ENCODE results near the gene IDH3B.

IDH3B gene

DNA sequence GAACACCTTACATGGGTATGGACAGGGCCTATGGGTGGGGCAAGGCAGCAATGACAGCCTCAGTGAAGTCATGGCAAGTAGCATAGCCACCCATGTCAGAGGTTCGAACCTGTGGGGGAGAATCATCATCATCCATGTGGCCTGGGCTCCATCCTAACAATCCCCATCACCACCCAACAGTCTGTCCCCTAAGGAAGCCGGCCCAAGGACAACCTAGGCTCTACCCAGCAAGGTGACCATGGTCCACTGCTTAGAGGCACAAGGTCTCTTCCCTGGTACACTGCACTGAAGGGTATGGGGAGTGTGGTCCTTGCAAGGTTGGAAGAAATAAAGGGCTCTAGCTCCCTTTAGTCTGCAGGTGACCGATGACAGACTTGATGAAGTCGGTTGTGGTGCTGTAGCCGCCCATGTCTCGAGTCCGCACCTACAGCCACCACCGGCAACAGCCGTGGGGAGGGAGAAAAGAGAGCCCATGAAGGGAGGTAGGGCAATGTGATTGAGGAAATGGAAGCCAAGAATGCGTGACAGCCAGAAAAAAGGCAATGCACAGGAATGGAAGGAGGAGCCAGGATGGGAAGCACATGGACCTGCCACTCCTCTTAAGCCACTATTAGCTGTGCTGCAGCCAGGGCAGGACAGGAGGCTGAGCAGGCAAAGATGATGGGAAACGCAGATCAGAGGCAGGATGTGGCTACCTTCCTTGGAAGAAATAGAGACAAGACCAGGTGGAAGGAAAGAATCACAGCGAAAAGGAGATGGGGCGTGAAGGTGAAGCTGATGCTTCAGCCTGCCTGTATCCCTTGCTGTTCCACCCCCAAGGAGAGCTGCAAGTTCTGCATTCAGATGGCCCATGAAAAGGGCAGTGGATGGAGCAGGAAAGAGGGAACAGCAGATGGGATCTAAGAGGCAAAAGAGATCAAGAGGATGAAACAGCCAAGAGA lies 5.3 kb downstream of the IDH3B start:
- H3K27me3 ChIP-seq, result no peaks in the 10 kb centered on the region
- H3K4me1 ChIP-seq (ENCODE audit: control insufficient read depth in 1 of 2, insufficient read depth in 1 of 2, low read depth in 1 of 2, low read length in 1 of 2), result peaks cover 6 to 9% of the 10 kb centered on the region in 2 experiments
- no peaks in the 10 kb centered on the region for H3K9me3 ChIP-seq
- peaks cover 60% of the 10 kb centered on the region for H3K36me3 ChIP-seq
- no peak overlapping the region for H3K27ac ChIP-seq
- H3K4me3 ChIP-seq (ENCODE audit: low read depth in 1 of 2, low read length in 1 of 2), result no peak overlapping the region
- TF ChIP-seq CTCF (IDR thresholded peaks at IDR 0.05), result no peak

DNA sequence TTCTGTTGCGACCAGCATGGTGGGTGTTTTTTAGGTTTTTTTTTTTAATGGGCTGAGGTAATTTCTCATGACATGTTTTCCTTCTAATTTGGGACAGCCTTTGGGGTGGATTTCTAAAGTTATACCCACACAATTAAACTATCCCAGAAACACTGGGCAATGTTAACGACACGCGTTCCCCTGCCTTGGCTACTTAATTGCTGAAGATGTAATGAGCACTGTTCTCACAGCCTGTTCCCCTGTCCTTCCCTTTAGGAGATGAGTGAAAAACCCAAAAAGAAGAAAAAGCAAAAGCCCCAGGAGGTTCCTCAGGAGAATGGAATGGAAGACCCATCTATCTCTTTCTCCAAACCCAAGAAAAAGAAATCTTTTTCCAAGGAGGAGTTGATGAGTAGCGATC lies 6.3 kb downstream of the IDH3B start:
- no peaks in the 10 kb centered on the region for H3K9me3 ChIP-seq
- H3K36me3 ChIP-seq, result peaks cover 60% of the 10 kb centered on the region
- H3K4me1 ChIP-seq (ENCODE audit: control insufficient read depth in 1 of 2, insufficient read depth in 1 of 2, low read depth in 1 of 2, low read length in 1 of 2), result peaks cover 9 to 14% of the 10 kb centered on the region in 2 experiments
- H3K27ac ChIP-seq, result no peak overlapping the region
- no peak for TF ChIP-seq CTCF (IDR thresholded peaks at IDR 0.05)
- H3K27me3 ChIP-seq, result no peaks in the 10 kb centered on the region
- no peak overlapping the region for H3K4me3 ChIP-seq (ENCODE audit: low read depth in 1 of 2, low read length in 1 of 2)

GRCh38 chr20:2657241-2657640 lies 6.8 kb downstream of the IDH3B start:
- Histone ChIP-seq H3K36me3 (peaks cover 60% of the 10 kb centered on the region), H3K4me1 (ENCODE audit: control insufficient read depth in 1 of 2, insufficient read depth in 1 of 2, low read depth in 1 of 2, low read length in 1 of 2) (peaks cover 9 to 14% of the 10 kb centered on the region in 2 experiments), H3K4me3 (ENCODE audit: low read depth in 1 of 2, low read length in 1 of 2) (no peak overlapping the region), H3K27ac (no peak overlapping the region), H3K27me3 (no peaks in the 10 kb centered on the region), H3K9me3 (no peaks in the 10 kb centered on the region)
- TF ChIP-seq CTCF (IDR thresholded peaks at IDR 0.05), result no peak

DNA sequence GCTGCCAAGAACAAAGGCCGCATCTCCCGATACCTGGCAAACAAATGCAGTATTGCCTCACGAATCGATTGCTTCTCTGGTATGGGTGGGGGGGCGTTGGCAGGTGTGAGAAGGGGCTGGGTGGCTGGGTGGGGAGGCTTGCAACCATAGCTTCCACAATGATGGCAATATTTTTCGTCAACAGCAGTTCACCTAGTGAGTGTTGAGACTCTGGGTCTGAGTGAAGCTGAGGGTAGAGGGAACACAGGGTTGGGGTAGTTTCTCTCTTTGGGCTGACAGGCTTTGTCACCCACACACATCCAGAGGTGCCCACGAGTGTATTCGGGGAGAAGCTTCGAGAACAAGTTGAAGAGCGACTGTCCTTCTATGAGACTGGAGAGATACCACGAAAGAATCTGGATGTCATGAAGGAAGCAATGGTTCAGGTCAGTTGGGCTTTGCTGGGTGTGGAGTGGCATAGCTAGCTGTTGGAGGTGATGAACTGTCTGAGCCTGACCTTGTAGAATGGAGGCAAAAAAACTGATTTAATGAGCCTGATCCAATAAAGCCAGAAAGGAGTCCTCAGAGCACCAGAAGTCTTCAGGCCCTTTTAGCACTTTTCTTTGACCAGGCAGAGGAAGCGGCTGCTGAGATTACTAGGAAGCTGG lies 7.4 kb downstream of the IDH3B start:
- no peak for TF ChIP-seq CTCF (IDR thresholded peaks at IDR 0.05)
- H3K27me3 ChIP-seq, result no peaks in the 10 kb centered on the region
- H3K4me3 ChIP-seq (ENCODE audit: low read depth in 1 of 2, low read length in 1 of 2), result no peak overlapping the region
- H3K27ac ChIP-seq, result no peak overlapping the region
- H3K36me3 ChIP-seq, result peaks cover 60% of the 10 kb centered on the region
- peaks cover 11 to 19% of the 10 kb centered on the region in 2 experiments for H3K4me1 ChIP-seq (ENCODE audit: control insufficient read depth in 1 of 2, insufficient read depth in 1 of 2, low read depth in 1 of 2, low read length in 1 of 2)
- H3K9me3 ChIP-seq, result no peaks in the 10 kb centered on the region

- no peak overlapping the region for H3K4me3 ChIP-seq (ENCODE audit: low read depth in 1 of 2, low read length in 1 of 2)
- H3K9me3 ChIP-seq, result no peaks in the 10 kb centered on the region
- H3K27ac ChIP-seq, result no peak overlapping the region
- peaks cover 14 to 23% of the 10 kb centered on the region in 2 experiments for H3K4me1 ChIP-seq (ENCODE audit: control insufficient read depth in 1 of 2, insufficient read depth in 1 of 2, low read depth in 1 of 2, low read length in 1 of 2)
- H3K27me3 ChIP-seq, result no peaks in the 10 kb centered on the region
- peaks cover 50% of the 10 kb centered on the region for H3K36me3 ChIP-seq
- TF ChIP-seq CTCF (IDR thresholded peaks at IDR 0.05), result no peak
Observed at GRCh38 chr20:2655331-2656116, 8.5 kb downstream of the IDH3B start.

Measured in neutrophil (primary cell).